IMR-90 (cell line): Measurements from ENCODE around the gene NXPH1. TPM values are rescaled to one million over a fixed set of nuclear protein-coding genes. Genes with fewer than 3 reads are reported as not detected.

ENCODE experiments used
- ATAC-seq: fragments of 200-7000 bp; cut with Tn5 transposase; 2 replicates; pipeline ENCODE4 v1.9.1; 2020; ENCODE audit warnings: low read depth, mild to moderate bottlenecking, moderate library complexity
- BruUV-seq: library from RNA; stranded (reverse); fragments of 400-500 nt; replicated peaks from 2 replicates; lab custom pipeline; 2021; lab: Mats Ljungman, UMichigan
- CTCF ChIA-PET: fragments of 300-600 bp; formaldehyde crosslinking; extraction: SDS; loops from one replicate; lab custom pipeline; 2021; ENCODE audit warnings: antibody characterized with exemption; lab: Yijun Ruan, JAX
- POLR2A ChIA-PET: fragments of 300-600 bp; sonication (Branson Sonifier 250); formaldehyde crosslinking; loops from one replicate; lab custom pipeline; 2022; ENCODE audit warnings: antibody characterized with exemption; ENCODE audit not compliant: unreplicated experiment; lab: Charles Lee
- DNase-seq: peaks from one replicate; pipeline ENCODE4 v3.0.0; 2013
- H2AFZ ChIP-seq: replicated peaks from 2 replicates; pipeline ENCODE3; 2013; ENCODE audit warnings: low read length, mild to moderate bottlenecking; ENCODE audit not compliant: poor library complexity
- H2AK5ac ChIP-seq: 2 replicates; pipeline ENCODE4 v1.6.1; 2013; ENCODE audit warnings: low read depth, low read length, inconsistent platforms
- H2AK9ac ChIP-seq: replicated peaks from 2 replicates; pipeline ENCODE3; 2013; ENCODE audit warnings: mild to moderate bottlenecking, low read depth, low read length, moderate library complexity; ENCODE audit not compliant: poor library complexity
- H2BK120ac ChIP-seq: 2 replicates; pipeline ENCODE4 v1.6.1; 2013; ENCODE audit warnings: low read depth, low read length, inconsistent platforms
- H2BK15ac ChIP-seq: 3 replicates; pipeline ENCODE4 v1.6.1; 2013; ENCODE audit warnings: low read depth, low read length, inconsistent platforms
- H2BK20ac ChIP-seq: 2 replicates; pipeline ENCODE4 v1.6.1; 2013; ENCODE audit warnings: low read depth, mild to moderate bottlenecking, inconsistent platforms, low read length, moderate library complexity
- H2BK5ac ChIP-seq: 2 replicates; pipeline ENCODE4 v1.6.1; 2013; ENCODE audit warnings: mild to moderate bottlenecking, low read depth, low read length, inconsistent platforms; ENCODE audit not compliant: poor library complexity, severe bottlenecking
- H3K14ac ChIP-seq: replicated peaks from 2 replicates; pipeline ENCODE4 v1.6.1; 2013; ENCODE audit warnings: low read depth, low read length, inconsistent platforms
- H3K18ac ChIP-seq: 2 replicates; pipeline ENCODE4 v1.6.1; 2013; ENCODE audit warnings: low read depth, low read length, control low read depth
- H3K23ac ChIP-seq: 2 replicates; pipeline ENCODE4 v1.6.1; 2013; ENCODE audit warnings: low read depth, low read length, inconsistent platforms
- H3K27ac ChIP-seq: 2 replicates; pipeline ENCODE4 v1.5.1; 2013; ENCODE audit warnings: mild to moderate bottlenecking, control low read depth, low read length; ENCODE audit not compliant: insufficient read depth
- H3K27me3 ChIP-seq: 2 replicates; pipeline ENCODE4 v1.6.1; 2013; ENCODE audit warnings: low read length; ENCODE audit not compliant: control insufficient read depth, insufficient read depth
- H3K36me3 ChIP-seq: 2 replicates; pipeline ENCODE4 v1.6.1; 2013; ENCODE audit warnings: low read length, mixed read lengths; ENCODE audit not compliant: control insufficient read depth, insufficient read depth
- H3K4ac ChIP-seq: 2 replicates; pipeline ENCODE4 v1.6.1; 2013; ENCODE audit warnings: low read depth, low read length, inconsistent platforms
- H3K4me1 ChIP-seq: 2 replicates; pipeline ENCODE4 v1.6.1; 2013; ENCODE audit warnings: low read length, mixed read lengths; ENCODE audit not compliant: control insufficient read depth, insufficient read depth
- H3K4me2 ChIP-seq: 2 replicates; pipeline ENCODE4 v1.6.1; 2013; ENCODE audit warnings: low read depth, mild to moderate bottlenecking, control low read depth, low read length, moderate library complexity
- H3K4me3 ChIP-seq: 2 replicates; pipeline ENCODE4 v1.5.1; 2013; ENCODE audit warnings: low read depth, mild to moderate bottlenecking, control low read depth, low read length, moderate library complexity; ENCODE audit not compliant: insufficient read depth
- H3K56ac ChIP-seq: 2 replicates; pipeline ENCODE4 v1.6.1; 2013; ENCODE audit warnings: low read length, inconsistent platforms; ENCODE audit not compliant: insufficient read depth; ENCODE audit errors: extremely low read depth
- H3K79me1 ChIP-seq, 2 experiments: 2 replicates each; pipeline ENCODE4 v1.6.1; 2013; ENCODE audit warnings: low read length in 2 of 2, inconsistent platforms in 1 of 2, low read depth in 1 of 2
- H3K9ac ChIP-seq: 2 replicates; pipeline ENCODE4 v1.6.1; 2013; ENCODE audit warnings: low read depth, low read length, control low read depth
- H3K9me1 ChIP-seq: 2 replicates; pipeline ENCODE4 v1.6.1; 2013; ENCODE audit warnings: low read length, inconsistent platforms; ENCODE audit not compliant: insufficient read depth
- H3K9me3 ChIP-seq: 2 replicates; pipeline ENCODE4 v1.6.1; 2013; ENCODE audit warnings: low read length; ENCODE audit not compliant: control insufficient read depth, insufficient read depth
- H4K20me1 ChIP-seq: 2 replicates; pipeline ENCODE4 v1.6.1; 2013; ENCODE audit warnings: low read length, inconsistent platforms; ENCODE audit not compliant: insufficient read depth
- H4K5ac ChIP-seq: 2 replicates; pipeline ENCODE4 v1.6.1; 2013; ENCODE audit warnings: mild to moderate bottlenecking, low read depth, low read length, control low read depth
- H4K8ac ChIP-seq, 2 experiments: 2 replicates each; pipeline ENCODE4 v1.6.1; 2013; ENCODE audit warnings: low read depth in 2 of 2, low read length in 2 of 2, control low read depth in 1 of 2, inconsistent platforms in 1 of 2
- H4K91ac ChIP-seq: 2 replicates; pipeline ENCODE4 v1.6.1; 2013; ENCODE audit warnings: low read depth, low read length, inconsistent platforms; ENCODE audit not compliant: insufficient read depth
- CTCF ChIP-seq: conservative IDR thresholded peaks from 2 replicates; pipeline ENCODE4 v1.5.1; 2012; ENCODE audit warnings: mild to moderate bottlenecking, low read depth, low read length, improper control_type of control experiment
- WGBS, 2 experiments: methylation state at CpG; one replicate each; pipeline versions ENCODE4 v1.1.5 to v1.1.7; 2013; ENCODE audit warnings: missing lambda C conversion rate in 2 of 2; ENCODE audit not compliant: insufficient read length in 1 of 2; ENCODE audit errors: extremely low coverage in 2 of 2; 5-methylcytosine and 5-hydroxymethylcytosine counted together
- dilution Hi-C: fragments of 300-500 bp; cut with HindIII; formaldehyde crosslinking; loops from one replicate; pipeline ENCODE4 v1.14.3; 2018; ENCODE audit warnings: low sequenced_read_pairs; ENCODE audit not compliant: unreplicated experiment
- in situ Hi-C: fragments of 300-500 bp; cut with MboI; formaldehyde crosslinking; loops from 3 replicates; pipeline ENCODE4 v1.14.3; 2019; ENCODE audit warnings: low sequenced_read_pairs, inconsistent platforms, mixed read lengths
- intact Hi-C: fragments of 100-400 bp; cut with micrococcal nuclease; formaldehyde crosslinking; loops from 2 replicates; pipeline ENCODE4 v1.10.0; 2022
- polyA plus RNA-seq, 3 experiments: library from polyadenylated mRNA; depleted of rRNA; stranded (reverse); fragments of >200 nt; gene quantifications; 2 replicates each; pipeline ENCODE4 v1.2.3, GENCODE V29; 2012; ENCODE audit warnings: low replicate concordance in 1 of 3
- total RNA-seq: library from RNA; depleted of rRNA; stranded (reverse); fragments of >200 nt; gene quantifications from 2 replicates; pipeline ENCODE4 v1.2.3, GENCODE V29; 2012

The NXPH1 gene
- total and polyA plus RNA-seq, 2 of the 4 experiments (the other 2 are of a cell fraction): not detected

GRCh38 chr7:8627325-8627724 lies 193.9 kb downstream of the NXPH1 start:
- TF ChIP-seq CTCF: no peak
- ATAC-seq (no peak), DNase-seq (no peak)
- no peak overlapping the region for H4K5ac ChIP-seq
- no peak overlapping the region for H2BK15ac ChIP-seq
- no peak overlapping the region for H4K8ac ChIP-seq
- H2AFZ ChIP-seq: no peak overlapping the region
- H3K9me3 ChIP-seq: peaks cover 1% of the 10 kb centered on the region; the same call in 1 of the 2 replicates
- no peak overlapping the region for H3K4me3 ChIP-seq
- no peak overlapping the region for H3K4ac ChIP-seq
- no peak overlapping the region for H4K91ac ChIP-seq
- H3K9me1 ChIP-seq: no peaks in the 10 kb centered on the region
- in situ Hi-C loops (no loop called here), intact Hi-C loops (no loop called here), dilution Hi-C loops (no loop called here)
- H3K14ac ChIP-seq: no peak overlapping the region
- no peaks in the 10 kb centered on the region for H3K36me3 ChIP-seq
- no peak overlapping the region for H2AK5ac ChIP-seq
- H2BK20ac ChIP-seq: no peak overlapping the region
- no peak overlapping the region for H3K4me2 ChIP-seq
- H2BK120ac ChIP-seq: no peak overlapping the region
- CTCF ChIA-PET: no interaction called here
- no peak overlapping the region for H3K56ac ChIP-seq
- POLR2A ChIA-PET: no interaction called here
- no peak overlapping the region for H2BK5ac ChIP-seq
- no peak overlapping the region for H3K18ac ChIP-seq
- no CpG with 5 or more reads among the region's 2 CpGs for WGBS, 2 experiments
- H3K79me1 ChIP-seq: no peaks in the 10 kb centered on the region
- H3K9ac ChIP-seq: no peak overlapping the region
- H2AK9ac ChIP-seq: no peak overlapping the region
- no peak overlapping the region for H3K23ac ChIP-seq
- no peaks in the 10 kb centered on the region for H3K4me1 ChIP-seq
- no TSS peak for BruUV-seq
- H3K27me3 ChIP-seq: no peaks in the 10 kb centered on the region
- no peak overlapping the region for H3K27ac ChIP-seq
- H4K20me1 ChIP-seq: no peaks in the 10 kb centered on the region
